Measurements from ENCODE around the gene TRMT2B. TPM values are rescaled to one million over a fixed set of nuclear protein-coding genes. Genes with fewer than 3 reads are reported as not detected.

The TRMT2B gene
- polyA plus RNA-seq, 3 donors: 10.5 to 13.3 (median 13.0) TPM

GRCh38 chrX:100973411-100973810 lies 78.5 kb downstream of the TRMT2B start:
- no peak overlapping the region for H3K4me3 Mint-ChIP-seq
- no peak overlapping the region for H3K4me3 ChIP-seq (replicated peaks in 1 of 3; ENCODE audit: low read depth in 2 of 3, low read length in 3 of 3)
- no peak for DNase-seq
- H4K20me1 ChIP-seq (ENCODE audit: insufficient read depth, low read length): no peaks in the 10 kb centered on the region
- H3K27ac ChIP-seq (ENCODE audit: low read depth in 1 of 2, low read length in 2 of 2): no peak overlapping the region
- peaks cover 0 to 4% (median 1%) of the 10 kb centered on the region in 7 donors for H3K9me3 Mint-ChIP-seq
- no peaks in the 10 kb centered on the region for H3K9me3 ChIP-seq (replicated peaks in 1 of 2; ENCODE audit: control insufficient read depth in 1 of 2, insufficient read depth in 1 of 2, low read length in 2 of 2)
- H3K27ac Mint-ChIP-seq: no peak overlapping the region
- H3K27me3 ChIP-seq (ENCODE audit: control insufficient read depth in 2 of 2, insufficient read depth in 2 of 2, low read length in 2 of 2): no peaks in the 10 kb centered on the region
- H3K36me3 Mint-ChIP-seq: no peaks in the 10 kb centered on the region
- H3K4me1 Mint-ChIP-seq: no peaks in the 10 kb centered on the region
- no peaks in the 10 kb centered on the region for H3K79me2 ChIP-seq (ENCODE audit: insufficient read depth, low read length)
- H3K36me3 ChIP-seq (replicated peaks in 1 of 2; ENCODE audit: control insufficient read depth in 1 of 2, insufficient read depth in 2 of 2, low read length in 2 of 2): no peaks in the 10 kb centered on the region
- no CpG with 5 or more reads among the region's 19 CpGs for WGBS (ENCODE audit: insufficient coverage)
- TF ChIP-seq, protein P1, sequence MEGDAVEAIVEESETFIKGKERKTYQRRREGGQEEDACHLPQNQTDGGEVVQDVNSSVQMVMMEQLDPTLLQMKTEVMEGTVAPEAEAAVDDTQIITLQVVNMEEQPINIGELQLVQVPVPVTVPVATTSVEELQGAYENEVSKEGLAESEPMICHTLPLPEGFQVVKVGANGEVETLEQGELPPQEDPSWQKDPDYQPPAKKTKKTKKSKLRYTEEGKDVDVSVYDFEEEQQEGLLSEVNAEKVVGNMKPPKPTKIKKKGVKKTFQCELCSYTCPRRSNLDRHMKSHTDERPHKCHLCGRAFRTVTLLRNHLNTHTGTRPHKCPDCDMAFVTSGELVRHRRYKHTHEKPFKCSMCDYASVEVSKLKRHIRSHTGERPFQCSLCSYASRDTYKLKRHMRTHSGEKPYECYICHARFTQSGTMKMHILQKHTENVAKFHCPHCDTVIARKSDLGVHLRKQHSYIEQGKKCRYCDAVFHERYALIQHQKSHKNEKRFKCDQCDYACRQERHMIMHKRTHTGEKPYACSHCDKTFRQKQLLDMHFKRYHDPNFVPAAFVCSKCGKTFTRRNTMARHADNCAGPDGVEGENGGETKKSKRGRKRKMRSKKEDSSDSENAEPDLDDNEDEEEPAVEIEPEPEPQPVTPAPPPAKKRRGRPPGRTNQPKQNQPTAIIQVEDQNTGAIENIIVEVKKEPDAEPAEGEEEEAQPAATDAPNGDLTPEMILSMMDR (IDR thresholded peaks at IDR 0.05): no peak
- H3K9ac ChIP-seq (ENCODE audit: insufficient read depth, low read length, poor library complexity, severe bottlenecking): no peak overlapping the region
- no peaks in the 10 kb centered on the region for H3K4me1 ChIP-seq (ENCODE audit: control insufficient read depth in 1 of 2, insufficient read depth in 2 of 2, low read length in 2 of 2)
- intact Hi-C loops (cut with micrococcal nuclease): no loop called here
- H3K27me3 Mint-ChIP-seq (ENCODE audit: low read depth in 3 of 3): no peaks in the 10 kb centered on the region
- no peak overlapping the region for H3K4me2 ChIP-seq (replicated peaks; ENCODE audit: extremely low read depth, low read length, poor library complexity, severe bottlenecking)
- H2AFZ ChIP-seq (ENCODE audit: insufficient read depth, low read depth, low read length, poor library complexity, severe bottlenecking): no peak overlapping the region

GRCh38 chrX:100969936-100970335 lies 82.0 kb downstream of the TRMT2B start:
- Histone ChIP-seq H3K27me3 (ENCODE audit: control insufficient read depth in 2 of 2, insufficient read depth in 2 of 2, low read length in 2 of 2) (no peaks in the 10 kb centered on the region), H3K4me1 (ENCODE audit: control insufficient read depth in 1 of 2, insufficient read depth in 2 of 2, low read length in 2 of 2) (no peaks in the 10 kb centered on the region), H3K4me3 (replicated peaks in 1 of 3; ENCODE audit: low read depth in 2 of 3, low read length in 3 of 3) (no peak overlapping the region), H2AFZ (ENCODE audit: insufficient read depth, low read depth, low read length, poor library complexity, severe bottlenecking) (no peak overlapping the region), H3K36me3 (replicated peaks in 1 of 2; ENCODE audit: control insufficient read depth in 1 of 2, insufficient read depth in 2 of 2, low read length in 2 of 2) (no peaks in the 10 kb centered on the region), H3K4me2 (replicated peaks; ENCODE audit: extremely low read depth, low read length, poor library complexity, severe bottlenecking) (no peak overlapping the region), H3K9ac (ENCODE audit: insufficient read depth, low read length, poor library complexity, severe bottlenecking) (no peak overlapping the region), H3K9me3 (replicated peaks in 1 of 2; ENCODE audit: control insufficient read depth in 1 of 2, insufficient read depth in 1 of 2, low read length in 2 of 2) (no peaks in the 10 kb centered on the region), H4K20me1 (ENCODE audit: insufficient read depth, low read length) (no peaks in the 10 kb centered on the region), H3K79me2 (ENCODE audit: insufficient read depth, low read length) (no peaks in the 10 kb centered on the region), H3K27ac (ENCODE audit: low read depth in 1 of 2, low read length in 2 of 2) (no peak overlapping the region)
- WGBS (ENCODE audit: insufficient coverage): no CpG with 5 or more reads among the region's 1 CpG
- no peak for DNase-seq
- H3K4me3 Mint-ChIP-seq: no peak overlapping the region
- no peak overlapping the region for H3K27ac Mint-ChIP-seq
- TF ChIP-seq, protein P1 (IDR thresholded peaks at IDR 0.05): no peak
- H3K36me3 Mint-ChIP-seq: no peaks in the 10 kb centered on the region
- H3K9me3 Mint-ChIP-seq: peaks cover 0 to 4% (median 0%) of the 10 kb centered on the region in 7 donors
- H3K27me3 Mint-ChIP-seq (ENCODE audit: low read depth in 3 of 3): no peaks in the 10 kb centered on the region
- intact Hi-C loops (cut with micrococcal nuclease): no loop called here
- H3K4me1 Mint-ChIP-seq: no peaks in the 10 kb centered on the region

Measured in CD14-positive monocyte (primary cell).